ENCODE measurements around the gene PCDHGA2. TPM values are rescaled to one million over a fixed set of nuclear protein-coding genes. Genes with fewer than 3 reads are reported as not detected.

The PCDHGA2 gene
- total and polyA plus RNA-seq, 2 experiments from 2014 or later, result not detected

- no peak within 1 kb of the TSS for H3K4me2 ChIP-seq
- H3K27ac ChIP-seq, result no peak within 1 kb of the TSS
- no peaks in the 10 kb centered on the region for H3K36me3 ChIP-seq (replicated peaks; ENCODE audit: insufficient read depth, low read depth)
- H3K9me2 ChIP-seq (replicated peaks; ENCODE audit: insufficient read depth), result no peaks in the 10 kb centered on the region
- H2AFZ ChIP-seq, result no peak within 1 kb of the TSS
- H3K27me3 ChIP-seq, result no peaks in the 10 kb centered on the region
- no peaks in the 10 kb centered on the region for H4K20me1 ChIP-seq (ENCODE audit: insufficient read depth, poor library complexity, severe bottlenecking)
- no peak for DNase-seq (ENCODE audit: low spot score)
- no peak within 1 kb of the TSS for H3K4me3 ChIP-seq
- no peak for TF ChIP-seq EZH2 (IDR thresholded peaks at IDR 0.05; ENCODE audit: borderline replicate concordance)
- no peak for TF ChIP-seq CTCF (IDR thresholded peaks at IDR 0.05; ENCODE audit: poor library complexity)
- no peak for TF ChIP-seq EZH2phosphoT487 (IDR thresholded peaks at IDR 0.05; ENCODE audit: low read depth, severe bottlenecking, unreplicated experiment)
- no peaks in the 10 kb centered on the region for H3K79me2 ChIP-seq
- no peaks in the 10 kb centered on the region for H3K4me1 ChIP-seq (ENCODE audit: insufficient read depth)
- peaks cover 5% of the 10 kb centered on the region for H3K9me3 ChIP-seq (ENCODE audit: low read depth)
- 96% methylated on average over 32 of the region's 34 CpGs for WGBS (ENCODE audit: low lambda C conversion rate, missing lambda C conversion rate)
Observed at GRCh38 chr5:141363952-141364660, 25.5 kb downstream of the PCDHGA2 start, which contains the start of gene PCDHGA5. Gene PCDHGA5 (plus strand): TSS chr5:141364162. CDS start chr5:141364331, 169 bp downstream.

DNA sequence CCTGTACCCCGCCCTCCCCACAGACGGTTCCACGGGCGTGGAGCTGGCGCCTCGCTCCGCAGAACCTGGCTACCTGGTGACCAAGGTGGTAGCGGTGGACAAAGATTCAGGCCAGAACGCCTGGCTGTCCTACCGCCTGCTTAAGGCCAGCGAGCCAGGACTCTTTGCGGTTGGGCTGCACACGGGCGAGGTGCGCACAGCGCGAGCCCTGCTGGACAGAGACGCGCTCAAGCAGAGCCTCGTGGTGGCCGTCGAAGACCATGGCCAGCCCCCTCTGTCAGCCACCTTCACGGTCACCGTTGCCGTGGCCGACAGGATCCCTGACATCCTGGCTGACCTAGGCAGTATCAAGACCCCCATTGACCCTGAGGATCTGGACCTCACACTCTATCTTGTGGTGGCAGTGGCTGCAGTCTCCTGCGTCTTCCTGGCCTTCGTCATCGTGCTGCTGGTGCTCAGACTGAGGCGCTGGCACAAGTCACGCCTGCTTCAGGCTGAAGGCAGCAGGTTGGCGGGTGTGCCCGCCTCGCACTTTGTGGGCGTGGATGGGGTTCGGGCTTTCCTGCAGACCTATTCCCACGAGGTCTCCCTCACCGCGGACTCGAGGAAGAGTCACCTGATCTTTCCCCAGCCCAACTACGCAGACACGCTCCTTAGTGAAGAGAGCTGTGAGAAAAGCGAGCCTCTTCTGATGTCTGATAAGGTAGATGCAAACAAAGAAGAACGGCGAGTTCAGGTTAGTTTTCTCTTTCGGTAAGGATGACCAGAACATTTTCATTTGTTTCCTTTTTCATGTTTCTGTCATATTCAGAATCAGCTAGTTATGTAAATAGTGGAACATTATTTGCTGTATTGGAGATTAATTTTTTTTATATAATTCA lies 27.7 kb downstream of the PCDHGA2 start:
- Histone ChIP-seq H3K4me3 (no peak overlapping the region), H3K9me3 (ENCODE audit: low read depth) (peaks cover 5% of the 10 kb centered on the region), H3K27me3 (no peaks in the 10 kb centered on the region), H4K20me1 (ENCODE audit: insufficient read depth, poor library complexity, severe bottlenecking) (no peaks in the 10 kb centered on the region), H3K36me3 (replicated peaks; ENCODE audit: insufficient read depth, low read depth) (no peaks in the 10 kb centered on the region), H3K27ac (no peak overlapping the region), H3K9me2 (replicated peaks; ENCODE audit: insufficient read depth) (no peaks in the 10 kb centered on the region), H3K4me1 (ENCODE audit: insufficient read depth) (no peaks in the 10 kb centered on the region), H3K4me2 (no peak overlapping the region), H3K79me2 (no peaks in the 10 kb centered on the region), H2AFZ (no peak overlapping the region)
- WGBS (ENCODE audit: low lambda C conversion rate, missing lambda C conversion rate), result 96% methylated on average over 43 of the region's 46 CpGs
- TF ChIP-seq EZH2 (IDR thresholded peaks at IDR 0.05; ENCODE audit: borderline replicate concordance) (no peak), EZH2phosphoT487 (IDR thresholded peaks at IDR 0.05; ENCODE audit: low read depth, severe bottlenecking, unreplicated experiment) (no peak), CTCF (IDR thresholded peaks at IDR 0.05; ENCODE audit: poor library complexity) (no peak)
- no peak for DNase-seq (ENCODE audit: low spot score)

GRCh38 chr5:141369994-141370848 lies 31.7 kb downstream of the PCDHGA2 start, which contains the start of gene PCDHGB3:
Gene PCDHGB3 (plus strand): TSS chr5:141370242. CDS start chr5:141370395, 153 bp downstream.
- H3K4me3 ChIP-seq, result no peak within 1 kb of the TSS
- no peak within 1 kb of the TSS for H3K27ac ChIP-seq
- no peak within 1 kb of the TSS for H3K4me2 ChIP-seq
- H4K20me1 ChIP-seq (ENCODE audit: insufficient read depth, poor library complexity, severe bottlenecking), result no peaks in the 10 kb centered on the region
- WGBS (ENCODE audit: low lambda C conversion rate, missing lambda C conversion rate), result 90% methylated on average over 32 of the region's 32 CpGs
- H3K9me3 ChIP-seq (ENCODE audit: low read depth), result no peaks in the 10 kb centered on the region
- H3K9me2 ChIP-seq (replicated peaks; ENCODE audit: insufficient read depth), result no peaks in the 10 kb centered on the region
- no peak within 1 kb of the TSS for H2AFZ ChIP-seq
- no peaks in the 10 kb centered on the region for H3K27me3 ChIP-seq
- TF ChIP-seq EZH2phosphoT487 (IDR thresholded peaks at IDR 0.05; ENCODE audit: low read depth, severe bottlenecking, unreplicated experiment) (no peak), EZH2 (IDR thresholded peaks at IDR 0.05; ENCODE audit: borderline replicate concordance) (no peak), CTCF (IDR thresholded peaks at IDR 0.05; ENCODE audit: poor library complexity) (no peak)
- H3K4me1 ChIP-seq (ENCODE audit: insufficient read depth), result no peaks in the 10 kb centered on the region
- no peaks in the 10 kb centered on the region for H3K36me3 ChIP-seq (replicated peaks; ENCODE audit: insufficient read depth, low read depth)
- H3K79me2 ChIP-seq, result no peaks in the 10 kb centered on the region
- no peak for DNase-seq (ENCODE audit: low spot score)

Measured in hepatocyte (in vitro differentiated cells).